WTC11 (cell line): Measurements from ENCODE around the gene PTEN. TPM values are rescaled to one million over a fixed set of nuclear protein-coding genes. Genes with fewer than 3 reads are reported as not detected.

Experiments used
- ATAC-seq: fragments of 200-7000 bp; cut with Tn5 transposase; 2 replicates; pipeline ENCODE4 v1.10.0; 2021; ENCODE audit warnings: mild to moderate bottlenecking, moderate library complexity
- CTCF ChIA-PET: fragments of 300-600 bp; sonication (Branson Sonifier 250); formaldehyde crosslinking; loops from one replicate; lab custom pipeline; 2021; ENCODE audit warnings: antibody characterized with exemption; lab: Charles Lee
- POLR2A ChIA-PET: fragments of 350-600 bp; sonication (Branson Sonifier 250); formaldehyde crosslinking; loops from one replicate; lab custom pipeline; 2021; ENCODE audit warnings: antibody characterized with exemption; lab: Charles Lee
- DNase-seq: peaks from one replicate; pipeline ENCODE4 v3.0.0; 2021; ENCODE audit warnings: low spot score
- H3K27ac Mint-ChIP-seq: 2 replicates; pipeline ENCODE4 v1.8.0; 2021; ENCODE audit warnings: mixed read lengths
- H3K27me3 Mint-ChIP-seq: 2 replicates; pipeline ENCODE4 v1.8.0; 2021; ENCODE audit warnings: low read depth, mild to moderate bottlenecking, moderate library complexity, mixed read lengths
- H3K36me3 Mint-ChIP-seq: 2 replicates; pipeline ENCODE4 v1.8.0; 2021; ENCODE audit warnings: mixed read lengths
- H3K4me1 Mint-ChIP-seq: 2 replicates; pipeline ENCODE4 v1.8.0; 2022; ENCODE audit warnings: mixed read lengths
- H3K4me3 Mint-ChIP-seq: 2 replicates; pipeline ENCODE4 v1.8.0; 2021; ENCODE audit warnings: mild to moderate bottlenecking, moderate library complexity, mixed read lengths
- H3K9me3 Mint-ChIP-seq: 2 replicates; pipeline ENCODE4 v1.8.0; 2021; ENCODE audit warnings: mixed read lengths
- ATF3 ChIP-seq: sonication (generic); formaldehyde crosslinking; conservative IDR thresholded peaks from 2 replicates; pipeline ENCODE4 v1.8.1; 2022; ENCODE audit warnings: mild to moderate bottlenecking, missing genetic modification reagents
- CREM ChIP-seq: sonication (generic); formaldehyde crosslinking; IDR thresholded peaks from 2 replicates; pipeline ENCODE4 v1.8.1; 2022; ENCODE audit warnings: mild to moderate bottlenecking, missing genetic modification reagents, moderate library complexity
- E2F1 ChIP-seq: sonication (generic); formaldehyde crosslinking; IDR thresholded peaks from 2 replicates; pipeline ENCODE4 v1.8.0; 2022; ENCODE audit warnings: mild to moderate bottlenecking, missing genetic modification reagents
- E2F4 ChIP-seq: sonication (generic); formaldehyde crosslinking; IDR thresholded peaks from 2 replicates; pipeline ENCODE4 v1.8.1; 2022; ENCODE audit warnings: low read depth, mild to moderate bottlenecking, moderate library complexity, missing genetic modification reagents, borderline replicate concordance
- ELF4 ChIP-seq: sonication (generic); formaldehyde crosslinking; IDR thresholded peaks from 2 replicates; pipeline ENCODE4 v1.8.1; 2022; ENCODE audit warnings: low read depth, mild to moderate bottlenecking, moderate library complexity, missing genetic modification reagents
- ESRRA ChIP-seq: sonication (generic); formaldehyde crosslinking; IDR thresholded peaks from 2 replicates; pipeline ENCODE4 v1.8.1; 2022; ENCODE audit warnings: mild to moderate bottlenecking, missing genetic modification reagents, borderline replicate concordance
- FOXP1 ChIP-seq: sonication (generic); formaldehyde crosslinking; IDR thresholded peaks from 2 replicates; pipeline ENCODE4 v1.8.0; 2022; ENCODE audit warnings: missing genetic modification reagents, mild to moderate bottlenecking, moderate library complexity, borderline replicate concordance
- FOXP4 ChIP-seq: sonication (generic); formaldehyde crosslinking; IDR thresholded peaks from 2 replicates; pipeline ENCODE4 v1.8.0; 2022; ENCODE audit warnings: mild to moderate bottlenecking, missing genetic modification reagents
- GABPB1 ChIP-seq: sonication (generic); formaldehyde crosslinking; IDR thresholded peaks from 2 replicates; pipeline ENCODE4 v1.8.1; 2023; ENCODE audit warnings: mild to moderate bottlenecking, missing genetic modification reagents
- NFATC4 ChIP-seq: fragments of 250-450 bp; sonication (Bioruptor Pico); IDR thresholded peaks from 2 replicates; pipeline ENCODE4 v1.9.0; 2021; ENCODE audit warnings: mild to moderate bottlenecking
- PRRX2 ChIP-seq: fragments of 250-450 bp; sonication (Bioruptor Pico); IDR thresholded peaks from 2 replicates; pipeline ENCODE4 v1.8.0; 2021; ENCODE audit warnings: mild to moderate bottlenecking
- RELA ChIP-seq: sonication (generic); formaldehyde crosslinking; IDR thresholded peaks from 2 replicates; pipeline ENCODE4 v1.8.1; 2022; ENCODE audit warnings: missing genetic modification reagents, mild to moderate bottlenecking, borderline replicate concordance
- SMAD3 ChIP-seq: sonication (generic); formaldehyde crosslinking; IDR thresholded peaks from 2 replicates; pipeline ENCODE4 v1.8.0; 2022; ENCODE audit warnings: missing genetic modification reagents, mild to moderate bottlenecking, borderline replicate concordance
- SMAD4 ChIP-seq: sonication (generic); formaldehyde crosslinking; IDR thresholded peaks from 2 replicates; pipeline ENCODE4 v1.8.0; 2022; ENCODE audit warnings: mild to moderate bottlenecking, missing genetic modification reagents
- TP53 ChIP-seq: sonication (generic); formaldehyde crosslinking; IDR thresholded peaks from 2 replicates; pipeline ENCODE4 v1.8.1; 2023; ENCODE audit warnings: mild to moderate bottlenecking, missing genetic modification reagents
- ZMAT4 ChIP-seq: fragments of 250-450 bp; sonication (Bioruptor Pico); IDR thresholded peaks from 2 replicates; pipeline ENCODE4 v1.9.0; 2021; ENCODE audit warnings: mild to moderate bottlenecking
- ZNF138 ChIP-seq: sonication (generic); formaldehyde crosslinking; conservative IDR thresholded peaks from 2 replicates; pipeline ENCODE4 v1.8.1; 2022; ENCODE audit warnings: mild to moderate bottlenecking, moderate library complexity, missing genetic modification reagents
- ZNF281 ChIP-seq: sonication (generic); formaldehyde crosslinking; IDR thresholded peaks from 2 replicates; pipeline ENCODE4 v1.8.0; 2023; ENCODE audit warnings: mild to moderate bottlenecking, missing genetic modification reagents
- ZNF396 ChIP-seq: fragments of 250-450 bp; sonication (Bioruptor Pico); IDR thresholded peaks from 2 replicates; pipeline ENCODE4 v1.8.0; 2021; ENCODE audit warnings: mild to moderate bottlenecking, moderate library complexity, borderline replicate concordance
- ZNF416 ChIP-seq: fragments of 250-450 bp; sonication (Bioruptor Pico); IDR thresholded peaks from 2 replicates; pipeline ENCODE4 v1.9.0; 2021; ENCODE audit warnings: mild to moderate bottlenecking, inconsistent platforms
- ZNF423 ChIP-seq: fragments of 250-450 bp; sonication (Bioruptor Pico); IDR thresholded peaks from 2 replicates; pipeline ENCODE4 v2.1.2; 2022; ENCODE audit warnings: mild to moderate bottlenecking, moderate library complexity
- total RNA-seq: library from RNA; stranded (reverse); gene quantifications from 3 replicates; pipeline ENCODE4 v1.2.3, GENCODE V29; 2021

The PTEN gene
- total RNA-seq, 1 experiment from 2014 or later = 54.2 TPM

- TF ChIP-seq ZNF281 (CRISPR knock-in tag) = no peak
- no peak for TF ChIP-seq ELF4 (CRISPR knock-in tag)
- no peak for TF ChIP-seq ZNF416 (CRISPR knock-in tag)
- TF ChIP-seq ATF3 (CRISPR knock-in tag) = no peak
These were observed 123.8 kb downstream of the PTEN start (continued) for GRCh38 chr10:87987206-87987605.

- POLR2A ChIA-PET = no interaction called here
- H3K27me3 Mint-ChIP-seq = no peaks in the 10 kb centered on the region
These were observed 128.5 kb downstream of the PTEN start for GRCh38 chr10:87991946-87992345.

More at GRCh38 chr10:87991946-87992345, 128.5 kb downstream of the PTEN start:
- DNase-seq = no peak
- H3K36me3 Mint-ChIP-seq = no peaks in the 10 kb centered on the region; the same call in 1 of the 2 replicates
- H3K4me3 Mint-ChIP-seq = no peak overlapping the region
- no peak overlapping the region for H3K27ac Mint-ChIP-seq
- CTCF ChIA-PET = no interaction called here
- TF ChIP-seq CREM = no peak
- no peak for TF ChIP-seq TP53 (CRISPR knock-in tag)
- TF ChIP-seq ZMAT4 = no peak
- TF ChIP-seq SMAD3 (CRISPR knock-in tag) = no peak
- TF ChIP-seq ESRRA (CRISPR knock-in tag) = no peak
- no peak for TF ChIP-seq E2F4 (CRISPR knock-in tag)
- TF ChIP-seq FOXP4 (CRISPR knock-in tag) = no peak
- no peak for TF ChIP-seq GABPB1
- TF ChIP-seq ZNF396 (CRISPR knock-in tag) = no peak
- TF ChIP-seq PRRX2 = no peak
- no peak for TF ChIP-seq RELA (CRISPR knock-in tag)
- no peak for TF ChIP-seq E2F1 (CRISPR knock-in tag)
- no peak for TF ChIP-seq ZNF138
- no peak for TF ChIP-seq ZNF423 (CRISPR knock-in tag)
- no peak for TF ChIP-seq SMAD4 (CRISPR knock-in tag)
- no peak for TF ChIP-seq NFATC4 (CRISPR knock-in tag)
- no peak for TF ChIP-seq FOXP1
- no peak for ATAC-seq
- peaks cover 12% of the 10 kb centered on the region for H3K4me1 Mint-ChIP-seq
- H3K9me3 Mint-ChIP-seq = peaks cover 4% of the 10 kb centered on the region; the same call in 1 of the 2 replicates
